ENCODE measurements around the gene ROBO4. TPM values are rescaled to one million over a fixed set of nuclear protein-coding genes. Genes with fewer than 3 reads are reported as not detected.

ROBO4 gene
- total and polyA plus RNA-seq, 11 donors: 16.3 to 63.5 (median 21.8) TPM

DNA sequence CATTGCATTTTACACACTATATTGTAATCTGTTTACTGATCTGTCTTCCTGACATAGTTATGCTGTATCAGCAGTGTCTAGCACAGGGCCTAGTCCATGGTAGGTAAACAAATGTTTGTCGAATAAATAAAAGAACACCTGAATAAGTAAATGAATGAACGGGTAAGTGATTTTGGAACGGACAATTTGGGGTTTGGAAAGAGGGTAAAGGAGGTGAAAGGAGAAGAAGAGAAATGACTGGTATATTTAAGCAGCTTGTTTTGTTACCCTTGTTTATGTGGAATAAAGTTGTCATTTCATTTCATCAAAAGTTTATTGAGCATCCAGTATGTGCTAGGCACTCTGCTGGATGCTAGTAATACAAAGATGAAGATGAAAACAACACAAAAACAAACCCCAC is 21.3 kb upstream of the ROBO4 start, which contains the start of gene HEPN1:
TSS of gene HEPN1 (plus strand) at position 301 of the 400 bp plus-strand sequence.
- H3K4me3 ChIP-seq: no peak within 1 kb of the TSS
- no peak within 1 kb of the TSS for H3K27ac ChIP-seq
- H3K9me3 ChIP-seq: peaks cover 0 to 2% (median 0%) of the 10 kb centered on the region in 12 donors
- TF ChIP-seq POLR2A (IDR thresholded peaks at IDR 0.05): no peak
- TF ChIP-seq, protein P1, sequence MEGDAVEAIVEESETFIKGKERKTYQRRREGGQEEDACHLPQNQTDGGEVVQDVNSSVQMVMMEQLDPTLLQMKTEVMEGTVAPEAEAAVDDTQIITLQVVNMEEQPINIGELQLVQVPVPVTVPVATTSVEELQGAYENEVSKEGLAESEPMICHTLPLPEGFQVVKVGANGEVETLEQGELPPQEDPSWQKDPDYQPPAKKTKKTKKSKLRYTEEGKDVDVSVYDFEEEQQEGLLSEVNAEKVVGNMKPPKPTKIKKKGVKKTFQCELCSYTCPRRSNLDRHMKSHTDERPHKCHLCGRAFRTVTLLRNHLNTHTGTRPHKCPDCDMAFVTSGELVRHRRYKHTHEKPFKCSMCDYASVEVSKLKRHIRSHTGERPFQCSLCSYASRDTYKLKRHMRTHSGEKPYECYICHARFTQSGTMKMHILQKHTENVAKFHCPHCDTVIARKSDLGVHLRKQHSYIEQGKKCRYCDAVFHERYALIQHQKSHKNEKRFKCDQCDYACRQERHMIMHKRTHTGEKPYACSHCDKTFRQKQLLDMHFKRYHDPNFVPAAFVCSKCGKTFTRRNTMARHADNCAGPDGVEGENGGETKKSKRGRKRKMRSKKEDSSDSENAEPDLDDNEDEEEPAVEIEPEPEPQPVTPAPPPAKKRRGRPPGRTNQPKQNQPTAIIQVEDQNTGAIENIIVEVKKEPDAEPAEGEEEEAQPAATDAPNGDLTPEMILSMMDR (IDR thresholded peaks at IDR 0.05): no peak
- H3K4me1 ChIP-seq: peaks cover 0 to 17% (median 4%) of the 10 kb centered on the region in 12 donors
- DNase-seq: no peak
- H3K27me3 ChIP-seq: peaks cover 0 to 10% (median 3%) of the 10 kb centered on the region in 9 donors
- H3K36me3 ChIP-seq: no peaks in the 10 kb centered on the region
- intact Hi-C loops (cut with DNase I): loop anchor here in 1 of 10 donors (5.0 kb wide), 1 partner anchor 512 kb away; no protein-coding TSS in a partner anchor
- 92 to 95% (median 93%) methylated on average over 3 of the region's 3 CpGs for WGBS, 4 donors
- ATAC-seq: no peak

DNA sequence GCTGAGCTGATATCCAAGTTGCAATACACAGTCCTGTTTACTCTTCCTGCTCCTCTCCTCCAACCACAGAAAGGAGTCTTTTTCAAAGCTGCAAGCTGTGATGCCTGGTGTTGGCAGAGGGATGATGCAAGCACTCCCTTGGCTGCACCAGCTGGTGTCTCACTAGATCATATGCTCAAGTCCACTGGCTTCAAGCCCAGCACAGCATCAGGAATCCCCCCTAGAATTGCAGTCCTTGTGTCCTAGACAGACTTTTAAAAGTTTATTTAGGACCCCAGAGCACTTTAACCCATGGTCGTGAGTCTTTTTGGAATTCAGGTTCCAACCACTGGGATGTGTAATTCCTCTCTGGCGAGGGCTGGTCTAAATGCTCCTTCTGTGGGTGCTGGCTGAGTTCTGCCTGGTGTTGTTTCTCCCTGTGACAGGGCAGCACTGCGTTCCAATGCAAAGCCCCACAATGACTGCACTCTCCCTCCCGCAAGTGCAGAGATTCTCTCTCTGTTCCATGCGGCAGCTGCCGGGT is 19.5 kb upstream of the ROBO4 start:
- ATAC-seq (no peak), DNase-seq (no peak)
- H3K27ac ChIP-seq: no peak overlapping the region
- intact Hi-C loops (cut with DNase I): loop anchor here in 1 of 10 donors (5.0 kb wide), 1 partner anchor 510 kb away; no protein-coding TSS in a partner anchor
- WGBS, 4 donors: 67 to 86% (median 73%) methylated on average over 6 of the region's 6 CpGs
- H3K27me3 ChIP-seq: peaks cover 0 to 10% (median 3%) of the 10 kb centered on the region in 9 donors
- peaks cover 0 to 2% (median 0%) of the 10 kb centered on the region in 12 donors for H3K9me3 ChIP-seq
- no peak overlapping the region for H3K4me3 ChIP-seq
- H3K4me1 ChIP-seq: peaks cover 0 to 17% (median 4%) of the 10 kb centered on the region in 12 donors
- TF ChIP-seq, protein P1 (IDR thresholded peaks at IDR 0.05): no peak
- no peak for TF ChIP-seq POLR2A (IDR thresholded peaks at IDR 0.05)
- no peaks in the 10 kb centered on the region for H3K36me3 ChIP-seq

DNA sequence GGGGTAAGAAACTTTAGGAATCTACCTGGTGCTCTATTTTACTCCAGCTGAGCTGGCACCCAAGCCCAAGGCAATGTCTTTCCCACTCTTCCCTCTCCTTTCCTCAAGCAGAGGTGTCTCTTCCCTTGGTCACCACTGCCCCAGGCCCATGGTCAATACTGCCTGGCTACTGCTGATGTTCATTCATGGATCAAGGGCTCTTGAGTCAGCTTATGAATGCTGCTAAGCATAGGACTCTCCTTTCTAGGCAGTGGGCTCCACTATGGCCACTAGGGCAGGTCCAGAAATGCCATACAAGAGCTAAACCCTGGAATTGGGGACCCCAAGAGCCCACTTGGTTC is 18.7 kb upstream of the ROBO4 start:
- intact Hi-C loops (cut with DNase I): loop anchor here in 1 of 10 donors (5.0 kb wide), 1 partner anchor 509 kb away; no protein-coding TSS in a partner anchor
- no peak for ATAC-seq
- no peak for DNase-seq
- H3K27me3 ChIP-seq: peaks cover 0 to 6% (median 0%) of the 10 kb centered on the region in 9 donors
- TF ChIP-seq POLR2A (IDR thresholded peaks at IDR 0.05): no peak
- TF ChIP-seq, protein P1 (IDR thresholded peaks at IDR 0.05): no peak
- H3K4me1 ChIP-seq: peaks cover 0 to 12% (median 2%) of the 10 kb centered on the region in 12 donors
- no peak overlapping the region for H3K27ac ChIP-seq
- H3K4me3 ChIP-seq: no peak overlapping the region
- no peaks in the 10 kb centered on the region for H3K36me3 ChIP-seq
- H3K9me3 ChIP-seq: peaks cover 0 to 2% (median 0%) of the 10 kb centered on the region in 12 donors

DNA sequence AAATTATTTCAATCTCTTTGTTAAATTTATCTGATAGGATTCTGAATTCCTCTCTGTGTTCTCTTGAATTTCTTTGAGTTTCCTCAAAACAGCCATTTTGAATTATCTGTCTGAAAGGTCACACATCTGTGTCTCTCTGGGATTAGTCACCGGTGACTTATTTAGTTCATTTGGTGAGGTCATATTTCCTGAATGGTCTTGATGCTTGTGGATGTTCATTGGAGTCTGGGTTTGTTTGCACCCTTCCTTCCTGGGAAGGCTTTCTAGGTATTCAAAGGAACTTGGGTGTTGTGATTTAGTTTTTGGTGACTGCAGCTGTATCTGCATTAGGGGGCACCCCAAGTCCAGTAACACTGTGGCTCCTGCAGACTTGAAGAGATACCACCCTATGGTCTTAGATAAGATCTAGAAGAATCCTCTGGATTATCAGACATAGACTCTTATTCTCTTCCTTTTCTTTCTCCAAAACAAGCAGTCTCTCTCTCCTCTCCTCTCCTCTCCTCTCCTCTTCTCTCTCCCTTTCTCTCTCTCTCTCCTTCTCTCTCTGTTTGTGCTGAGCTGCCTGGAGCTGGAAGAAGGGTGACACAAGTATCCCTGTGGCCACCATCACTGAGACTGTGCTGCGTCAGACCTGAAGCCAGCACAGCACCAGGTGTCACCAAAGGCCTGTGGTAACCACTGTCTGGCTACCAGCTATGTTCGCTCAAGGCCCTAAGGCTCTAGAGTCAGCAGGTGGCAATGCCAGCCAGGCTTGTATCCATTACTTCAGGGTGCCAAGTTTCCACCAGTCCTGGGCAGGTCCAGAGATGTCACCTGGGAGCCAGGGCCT is 18.1 kb upstream of the ROBO4 start:
- Histone ChIP-seq H3K4me1 (peaks cover 0 to 7% (median under 1%) of the 10 kb centered on the region in 12 donors), H3K27me3 (no peaks in the 10 kb centered on the region), H3K27ac (no peak overlapping the region), H3K36me3 (no peaks in the 10 kb centered on the region), H3K9me3 (peaks cover 0 to 3% (median 0%) of the 10 kb centered on the region in 12 donors), H3K4me3 (no peak overlapping the region)
- intact Hi-C loops (cut with DNase I): loop anchor here in 1 of 10 donors (5.0 kb wide), 1 partner anchor 508 kb away; no protein-coding TSS in a partner anchor
- no peak for TF ChIP-seq POLR2A (IDR thresholded peaks at IDR 0.05)
- TF ChIP-seq, protein P1 (IDR thresholded peaks at IDR 0.05): no peak
- DNase-seq (no peak), ATAC-seq (peak in 1 of 4 donors; percentile 50)
- 73 to 78% (median 77%) methylated on average over 3 of the region's 3 CpGs for WGBS, 4 donors
